NCI-H69 (cell line): Measurements from ENCODE around the gene PPARGC1A.

Source experiments
- DNase-seq: peaks from one replicate; lab custom pipeline; 2025; lab: John Stamatoyannopoulos, UW

The PPARGC1A gene

GRCh38 chr4:23889814-23890341 is at the start of gene PPARGC1A:
PPARGC1A (minus strand) TSS chr4:23890047; CDS start chr4:23889957, 90 bp downstream.
- DNase-seq: peak; percentile 68

- DNase-seq: no peak
Measured at GRCh38 chr4:23938796-23939195, 48.9 kb upstream of the PPARGC1A start.

GRCh38 chr4:23937173-23937572 is 47.3 kb upstream of the PPARGC1A start:
- no peak for DNase-seq

GRCh38 chr4:23934915-23935314 is 45.1 kb upstream of the PPARGC1A start:
- DNase-seq: no peak

- DNase-seq: no peak
Measured at GRCh38 chr4:23934223-23934622, 44.4 kb upstream of the PPARGC1A start.

GRCh38 chr4:23932901-23933308 is 43.1 kb upstream of the PPARGC1A start:
- no peak for DNase-seq

- no peak for DNase-seq
Measured at GRCh38 chr4:23932186-23932585, 42.3 kb upstream of the PPARGC1A start.

GRCh38 chr4:23931489-23931830 is 41.6 kb upstream of the PPARGC1A start:
- DNase-seq: no peak

- DNase-seq: no peak
Measured at GRCh38 chr4:23930750-23931488, 41.1 kb upstream of the PPARGC1A start.

GRCh38 chr4:23929248-23929647 is 39.4 kb upstream of the PPARGC1A start:
- DNase-seq: no peak

- no peak for DNase-seq
Measured at GRCh38 chr4:23924556-23924955, 34.7 kb upstream of the PPARGC1A start.

- DNase-seq: no peak
Measured at GRCh38 chr4:23923840-23924239, 34.0 kb upstream of the PPARGC1A start.

GRCh38 chr4:23923141-23923540 is 33.3 kb upstream of the PPARGC1A start:
- DNase-seq: no peak

- DNase-seq: peak; percentile 34
Measured at GRCh38 chr4:23922541-23923111, 32.8 kb upstream of the PPARGC1A start.

GRCh38 chr4:23922013-23922412 is 32.2 kb upstream of the PPARGC1A start:
- no peak for DNase-seq

- peak; percentile 16 for DNase-seq
Measured at GRCh38 chr4:23921447-23921845, 31.6 kb upstream of the PPARGC1A start.

- DNase-seq: no peak
Measured at GRCh38 chr4:23920716-23921446, 31.0 kb upstream of the PPARGC1A start.

- DNase-seq: no peak
Measured at GRCh38 chr4:23920296-23920695, 30.4 kb upstream of the PPARGC1A start.

- DNase-seq: no peak
Measured at GRCh38 chr4:23916282-23916681, 26.4 kb upstream of the PPARGC1A start.

GRCh38 chr4:23915459-23916132 is 25.7 kb upstream of the PPARGC1A start:
- no peak for DNase-seq

GRCh38 chr4:23911675-23912455 is 22.0 kb upstream of the PPARGC1A start:
- no peak for DNase-seq

GRCh38 chr4:23909671-23910070 is 19.8 kb upstream of the PPARGC1A start:
- DNase-seq: no peak
